Measurements from ENCODE around the gene SLC22A2. TPM values are rescaled to one million over a fixed set of nuclear protein-coding genes. Genes with fewer than 3 reads are reported as not detected.

The SLC22A2 gene
- total RNA-seq, 1 experiment from 2014 or later = not detected

GRCh38 chr6:160252073-160252813 lies 6.4 kb downstream of the SLC22A2 start:
- Mint-ChIP-seq H3K27me3 (ENCODE audit: unreplicated experiment) (no peaks in the 10 kb centered on the region), H3K36me3 (ENCODE audit: insufficient read depth, unreplicated experiment) (peaks cover 6% of the 10 kb centered on the region), H3K9me3 (ENCODE audit: low read depth, unreplicated experiment) (peaks cover 3% of the 10 kb centered on the region), H3K4me1 (ENCODE audit: low read depth, unreplicated experiment) (peaks cover 54% of the 10 kb centered on the region), H3K27ac (ENCODE audit: unreplicated experiment) (no peak overlapping the region), H3K4me3 (ENCODE audit: low read depth, unreplicated experiment) (no peak overlapping the region)
- CTCF ChIA-PET = interaction anchor here (1.0 to 1.1 kb wide), 2 partner anchors 15 to 31 kb away, joined by 3 to 4 read pairs; no protein-coding TSS in a partner anchor
- TF ChIP-seq CTCF (IDR thresholded peaks at IDR 0.05; ENCODE audit: unreplicated experiment) = no peak
- no peak for DNase-seq
- intact Hi-C loops (cut with micrococcal nuclease; ENCODE audit: unreplicated experiment) = loop anchor here (10.0 kb wide), 1 partner anchor 557 kb away; the partner anchor contains the start of gene SOD2
- no TSS peak for BruUV-seq (replicated peaks)

GRCh38 chr6:160249671-160250070 lies 8.9 kb downstream of the SLC22A2 start:
- BruUV-seq (replicated peaks) = no TSS peak

GRCh38 chr6:160248538-160248937 lies 10.1 kb downstream of the SLC22A2 start:
- DNase-seq = no peak
- H3K4me1 Mint-ChIP-seq (ENCODE audit: low read depth, unreplicated experiment) = peaks cover 24% of the 10 kb centered on the region
- CTCF ChIA-PET = no interaction called here
- H3K27ac Mint-ChIP-seq (ENCODE audit: unreplicated experiment) = peak overlapping the region; percentile 79
- H3K27me3 Mint-ChIP-seq (ENCODE audit: unreplicated experiment) = no peaks in the 10 kb centered on the region
- H3K4me3 Mint-ChIP-seq (ENCODE audit: low read depth, unreplicated experiment) = no peak overlapping the region
- BruUV-seq (replicated peaks) = no TSS peak
- H3K36me3 Mint-ChIP-seq (ENCODE audit: insufficient read depth, unreplicated experiment) = no peaks in the 10 kb centered on the region
- intact Hi-C loops (cut with micrococcal nuclease; ENCODE audit: unreplicated experiment) = no loop called here
- no peak for TF ChIP-seq CTCF (IDR thresholded peaks at IDR 0.05; ENCODE audit: unreplicated experiment)
- H3K9me3 Mint-ChIP-seq (ENCODE audit: low read depth, unreplicated experiment) = peaks cover 3% of the 10 kb centered on the region

More at GRCh38 chr6:160249671-160250070, 8.9 kb downstream of the SLC22A2 start:
- no peak for DNase-seq
- peaks cover 3% of the 10 kb centered on the region for H3K9me3 Mint-ChIP-seq (ENCODE audit: low read depth, unreplicated experiment)
- no peak overlapping the region for H3K27ac Mint-ChIP-seq (ENCODE audit: unreplicated experiment)
- peaks cover 33% of the 10 kb centered on the region for H3K4me1 Mint-ChIP-seq (ENCODE audit: low read depth, unreplicated experiment)
- CTCF ChIA-PET = no interaction called here
- no peak overlapping the region for H3K4me3 Mint-ChIP-seq (ENCODE audit: low read depth, unreplicated experiment)
- intact Hi-C loops (cut with micrococcal nuclease; ENCODE audit: unreplicated experiment) = loop anchor here (10.0 kb wide), 1 partner anchor 555 kb away; the partner anchor contains the start of gene SOD2
- no peak for TF ChIP-seq CTCF (IDR thresholded peaks at IDR 0.05; ENCODE audit: unreplicated experiment)
- peaks cover 1% of the 10 kb centered on the region for H3K36me3 Mint-ChIP-seq (ENCODE audit: insufficient read depth, unreplicated experiment)
- no peaks in the 10 kb centered on the region for H3K27me3 Mint-ChIP-seq (ENCODE audit: unreplicated experiment)

GRCh38 chr6:160247457-160247883 lies 11.2 kb downstream of the SLC22A2 start:
- H3K9me3 Mint-ChIP-seq (ENCODE audit: low read depth, unreplicated experiment) = peaks cover 3% of the 10 kb centered on the region
- CTCF ChIA-PET = interaction anchor here (1.0 kb wide), 1 partner anchor 10 kb away, joined by 4 read pairs; no protein-coding TSS in a partner anchor
- H3K4me3 Mint-ChIP-seq (ENCODE audit: low read depth, unreplicated experiment) = no peak overlapping the region
- H3K36me3 Mint-ChIP-seq (ENCODE audit: insufficient read depth, unreplicated experiment) = no peaks in the 10 kb centered on the region
- no peak for TF ChIP-seq CTCF (IDR thresholded peaks at IDR 0.05; ENCODE audit: unreplicated experiment)
- H3K27ac Mint-ChIP-seq (ENCODE audit: unreplicated experiment) = peak overlapping the region; percentile 15
- H3K4me1 Mint-ChIP-seq (ENCODE audit: low read depth, unreplicated experiment) = peaks cover 24% of the 10 kb centered on the region
- BruUV-seq (replicated peaks) = no TSS peak
- no peak for DNase-seq
- intact Hi-C loops (cut with micrococcal nuclease; ENCODE audit: unreplicated experiment) = no loop called here
- H3K27me3 Mint-ChIP-seq (ENCODE audit: unreplicated experiment) = no peaks in the 10 kb centered on the region
